ENCODE measurements around the gene SAMD4A.
"Not testable (repeated sequence)": the region's sequence is repeated elsewhere in the genome, so short reads cannot be mapped to it uniquely, and the experiment has no call there.

SAMD4A gene

GRCh38 chr14:54722791-54723432 lies 156.0 kb downstream of the SAMD4A start:
- no peak for DNase-seq (ENCODE audit: low read depth in 2 of 3, low spot score in 1 of 3)

GRCh38 chr14:54724123-54724522 lies 157.2 kb downstream of the SAMD4A start:
- no peak for DNase-seq (ENCODE audit: low read depth in 2 of 3, low spot score in 1 of 3)

DNA sequence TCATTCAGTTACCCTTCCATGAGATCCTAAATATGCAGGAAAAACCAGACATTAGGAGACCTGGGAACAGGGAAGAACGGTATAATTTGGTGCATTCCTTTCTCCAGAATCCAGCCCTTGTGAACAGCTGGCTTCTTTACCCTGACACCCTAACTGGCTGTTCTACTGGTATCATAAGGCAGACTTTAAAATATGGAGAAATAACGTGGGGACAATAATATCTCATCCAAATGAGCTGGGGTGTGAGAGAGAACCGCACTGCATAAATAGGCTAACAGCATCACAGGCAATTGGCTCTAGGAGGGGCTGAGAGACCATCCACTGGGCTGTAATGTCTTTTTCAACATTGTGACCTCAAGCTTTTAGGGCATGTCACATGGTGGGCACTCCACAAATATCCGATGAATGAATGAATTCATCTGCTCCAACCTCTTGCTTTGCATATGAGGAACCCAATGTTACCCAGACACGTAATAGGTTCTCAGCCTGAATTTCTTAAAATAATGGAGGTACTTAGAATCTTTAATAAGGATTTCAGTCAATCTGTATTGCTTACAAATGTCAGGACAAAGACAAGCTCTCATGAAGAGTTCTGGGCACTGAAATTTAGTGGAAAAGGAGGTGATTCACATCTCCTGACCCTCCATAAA lies 157.9 kb downstream of the SAMD4A start:
- DNase-seq (ENCODE audit: low read depth in 2 of 3, low spot score in 1 of 3) = no peak

GRCh38 chr14:54725998-54726397 lies 159.1 kb downstream of the SAMD4A start:
- no peak for DNase-seq (ENCODE audit: low read depth in 2 of 3, low spot score in 1 of 3)

GRCh38 chr14:54727929-54728328 lies 161.0 kb downstream of the SAMD4A start:
- no peak for DNase-seq (ENCODE audit: low read depth in 2 of 3, low spot score in 1 of 3)

- no peak for DNase-seq (ENCODE audit: low read depth in 2 of 3, low spot score in 1 of 3)
These were observed 162.0 kb downstream of the SAMD4A start for GRCh38 chr14:54728700-54729527.

GRCh38 chr14:54730156-54730961 lies 163.4 kb downstream of the SAMD4A start:
- peak in 2 of 3 donors; percentile 29 to 43 for DNase-seq (ENCODE audit: low read depth in 2 of 3, low spot score in 1 of 3)

DNA sequence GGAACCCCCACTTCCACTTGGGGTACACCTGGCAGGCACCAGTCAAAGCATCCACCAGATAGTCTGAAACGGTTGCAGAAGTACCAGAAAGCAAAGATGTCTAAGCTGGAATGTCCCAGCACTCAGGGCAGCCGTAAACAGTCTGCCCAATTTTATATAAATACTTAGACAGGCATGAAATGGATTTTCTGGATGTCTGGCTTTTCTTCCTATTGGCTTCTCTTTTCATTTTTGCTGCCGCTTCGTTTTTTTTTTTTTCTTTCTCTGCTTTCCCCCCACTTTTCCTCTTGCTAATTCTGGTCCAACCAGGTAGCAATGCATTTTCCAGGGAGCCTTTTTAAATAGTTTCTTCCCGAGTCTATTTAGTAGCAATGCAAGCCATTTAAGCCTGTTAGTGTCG lies 168.0 kb downstream of the SAMD4A start:
- DNase-seq (ENCODE audit: low read depth in 2 of 3, low spot score in 1 of 3) = no peak

GRCh38 chr14:54735424-54735823 lies 168.5 kb downstream of the SAMD4A start:
- no peak for DNase-seq (ENCODE audit: low read depth in 2 of 3, low spot score in 1 of 3)

DNA sequence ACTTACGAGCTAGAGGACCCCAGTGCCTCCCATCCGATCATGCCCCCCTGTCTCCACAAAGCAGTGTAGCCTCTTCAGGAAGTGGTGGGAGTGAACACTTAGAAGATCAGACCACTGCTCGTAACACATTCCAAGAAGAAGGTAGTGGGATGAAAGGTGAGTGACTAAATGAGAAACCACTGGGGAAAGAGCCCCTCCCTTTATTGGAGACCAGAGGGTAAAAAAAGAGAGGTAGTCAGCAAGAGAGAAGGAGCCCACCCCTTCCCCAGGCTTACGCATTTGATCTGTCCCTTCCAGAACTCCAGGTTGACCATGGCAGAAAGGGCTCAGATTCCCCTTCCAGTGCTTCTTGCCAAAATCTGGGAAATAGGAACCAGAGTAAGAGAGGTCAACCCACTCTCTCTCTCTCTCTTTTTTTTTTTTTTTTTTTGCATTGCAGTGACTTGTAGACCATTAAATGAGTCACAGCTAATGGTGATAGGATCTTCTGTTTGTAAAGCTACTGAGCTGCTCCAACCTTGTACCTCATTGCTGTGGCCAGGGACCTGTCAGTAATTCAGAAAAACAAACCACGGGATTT lies 170.3 kb downstream of the SAMD4A start:
- peak in 1 of 3 donors; percentile 21 for DNase-seq (ENCODE audit: low read depth in 2 of 3, low spot score in 1 of 3)

GRCh38 chr14:54738009-54738408 lies 171.1 kb downstream of the SAMD4A start:
- DNase-seq (ENCODE audit: low read depth in 2 of 3, low spot score in 1 of 3) = no peak

GRCh38 chr14:54739514-54739913 lies 172.6 kb downstream of the SAMD4A start:
- DNase-seq (ENCODE audit: low read depth in 2 of 3, low spot score in 1 of 3) = no peak

GRCh38 chr14:54742492-54743350 lies 175.8 kb downstream of the SAMD4A start:
- DNase-seq (ENCODE audit: low read depth in 2 of 3, low spot score in 1 of 3) = no peak

- DNase-seq (ENCODE audit: low read depth in 2 of 3, low spot score in 1 of 3) = no peak
These were observed 176.5 kb downstream of the SAMD4A start for GRCh38 chr14:54743382-54743781.

DNA sequence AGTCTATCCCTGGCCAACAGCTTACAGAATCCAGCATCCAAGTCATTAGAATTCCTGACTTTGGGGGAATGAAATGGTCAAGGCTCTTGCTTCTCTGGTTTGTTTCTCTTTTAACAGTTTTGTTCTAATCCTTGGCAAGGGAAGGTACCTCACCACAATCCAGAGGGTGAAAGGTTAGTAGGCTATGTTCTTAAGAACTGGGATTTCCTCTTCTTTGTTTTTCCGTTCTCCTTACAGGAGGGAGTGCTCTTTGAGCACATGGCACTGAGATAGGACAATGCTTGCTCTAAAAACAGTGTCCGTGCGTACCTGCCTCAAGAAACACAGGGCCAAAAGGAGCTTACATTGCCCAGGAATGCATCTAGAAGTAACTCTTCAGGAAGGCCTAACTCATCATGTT lies 179.1 kb downstream of the SAMD4A start:
- no peak for DNase-seq (ENCODE audit: low read depth in 2 of 3, low spot score in 1 of 3)

GRCh38 chr14:54747616-54748015 lies 180.7 kb downstream of the SAMD4A start:
- DNase-seq (ENCODE audit: low read depth in 2 of 3, low spot score in 1 of 3) = no peak

- no peak for DNase-seq (ENCODE audit: low read depth in 2 of 3, low spot score in 1 of 3)
These were observed 182.3 kb downstream of the SAMD4A start for GRCh38 chr14:54749180-54749579.

DNA sequence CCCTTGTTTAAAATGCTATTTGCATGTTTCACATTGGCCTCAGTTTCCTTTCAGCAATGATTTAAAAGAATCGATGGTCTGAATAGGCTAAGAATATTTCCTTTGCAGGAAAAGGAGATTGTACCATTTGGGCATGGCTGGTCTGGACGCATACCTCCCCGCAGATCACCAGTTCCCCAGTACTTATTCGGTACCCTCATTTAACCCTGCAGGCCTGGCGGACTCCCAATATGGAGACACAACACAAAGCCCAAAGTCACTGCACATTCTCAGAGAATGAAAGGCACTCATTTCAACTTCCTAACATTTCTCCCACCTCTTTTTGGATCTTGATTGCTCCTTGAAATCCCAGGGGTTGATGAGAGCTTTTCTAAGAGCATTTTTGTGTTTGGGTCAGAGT lies 182.8 kb downstream of the SAMD4A start:
- no peak for DNase-seq (ENCODE audit: low read depth in 2 of 3, low spot score in 1 of 3)

- not testable (repeated sequence) for DNase-seq (ENCODE audit: low read depth in 2 of 3, low spot score in 1 of 3)
These were observed 185.7 kb downstream of the SAMD4A start for GRCh38 chr14:54752611-54753010.

DNA sequence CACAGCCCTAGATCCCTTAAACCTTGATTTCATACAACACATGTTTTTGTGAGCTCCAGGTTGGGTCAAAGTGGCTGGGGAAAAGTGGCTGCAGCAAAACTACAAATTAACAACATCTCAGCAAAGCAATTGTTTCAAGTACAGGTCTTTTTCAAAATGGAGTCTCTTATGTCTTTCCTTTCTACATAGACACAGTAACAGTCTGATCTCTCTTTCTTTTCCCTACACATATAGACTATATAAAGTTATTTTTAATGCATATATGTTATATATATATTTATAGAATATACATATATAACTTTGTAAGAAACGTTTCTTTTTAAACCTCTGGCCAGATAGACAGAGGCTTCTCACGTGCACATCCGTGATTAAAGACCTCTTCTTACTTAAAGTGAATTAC lies 186.5 kb downstream of the SAMD4A start:
- not testable (repeated sequence) for DNase-seq (ENCODE audit: low read depth in 2 of 3, low spot score in 1 of 3)

Measured in stimulated activated CD4-positive, alpha-beta T cell treated with anti-CD3 and anti-CD28 coated beads, Interleukin-12 subunit alpha, Interleukin-12 subunit beta, amount 100 ng/mL, for 48 hours (primary cell).